ENCODE data around the gene CCNL2. TPM values are rescaled to one million over a fixed set of nuclear protein-coding genes. Genes with fewer than 3 reads are reported as not detected.
A peak's percentile ranks its signal among the peaks of the same experiment; 100 is the strongest.
"Not testable (repeated sequence)": the region's sequence is repeated elsewhere in the genome, so short reads cannot be mapped to it uniquely, and the experiment has no call there.

Gene CCNL2
- total RNA-seq, 1 experiment from 2014 or later = 142 TPM

- CTCF ChIA-PET = no interaction called here
- TF ChIP-seq PRDM15 (CRISPR knock-in tag; IDR thresholded peaks at IDR 0.05) = no peak
- TF ChIP-seq GRHL2 (CRISPR knock-in tag; IDR thresholded peaks at IDR 0.05; ENCODE audit: insufficient replicate concordance, severe bottlenecking) = no peak
- TF ChIP-seq IRF1 (CRISPR knock-in tag; IDR thresholded peaks at IDR 0.05) = no peak
- no peak for TF ChIP-seq FOXP1 (CRISPR knock-in tag; IDR thresholded peaks at IDR 0.05; ENCODE audit: borderline replicate concordance)
- no peak for TF ChIP-seq NR3C1 (CRISPR knock-in tag; conservative IDR thresholded peaks at IDR 0.05; ENCODE audit: low read depth)
- no peak for TF ChIP-seq NFATC4 (CRISPR knock-in tag; IDR thresholded peaks at IDR 0.05)
- no peak for TF ChIP-seq GTF2I (CRISPR knock-in tag; conservative IDR thresholded peaks at IDR 0.05)
- no peak for TF ChIP-seq MAX (CRISPR knock-in tag; IDR thresholded peaks at IDR 0.05)
- no peak for TF ChIP-seq CREB1 (CRISPR knock-in tag; IDR thresholded peaks at IDR 0.05)
- TF ChIP-seq SMAD4 (CRISPR knock-in tag; IDR thresholded peaks at IDR 0.05) = no peak
- TF ChIP-seq ZNF138 (CRISPR knock-in tag; conservative IDR thresholded peaks at IDR 0.05) = no peak
- TF ChIP-seq OVOL2 (CRISPR knock-in tag; IDR thresholded peaks at IDR 0.05; ENCODE audit: borderline replicate concordance) = no peak
- no peak for TF ChIP-seq PREB (CRISPR knock-in tag; IDR thresholded peaks at IDR 0.05; ENCODE audit: borderline replicate concordance)
- no peak for TF ChIP-seq ZMAT4 (CRISPR knock-in tag; IDR thresholded peaks at IDR 0.05)
- TF ChIP-seq SMAD3 (CRISPR knock-in tag; IDR thresholded peaks at IDR 0.05; ENCODE audit: borderline replicate concordance) = no peak
- H3K27ac Mint-ChIP-seq = peak overlapping the region; percentile 19; the same call in 1 of the 2 replicates
- peaks cover 38% of the 10 kb centered on the region for H3K4me1 Mint-ChIP-seq
- H3K9me3 Mint-ChIP-seq = no peaks in the 10 kb centered on the region
- H3K36me3 Mint-ChIP-seq = peaks cover 51% of the 10 kb centered on the region
- no peak for DNase-seq (ENCODE audit: low spot score)
- H3K4me3 Mint-ChIP-seq = no peak overlapping the region
- POLR2A ChIA-PET = no interaction called here
- ATAC-seq = no peak
- no peaks in the 10 kb centered on the region for H3K27me3 Mint-ChIP-seq (ENCODE audit: low read depth)
These were observed 4.5 kb upstream of the CCNL2 start for GRCh38 chr1:1403653-1404052.

- H3K27me3 Mint-ChIP-seq (ENCODE audit: low read depth); H3K4me3 Mint-ChIP-seq; DNase-seq (ENCODE audit: low spot score); H3K9me3 Mint-ChIP-seq; ATAC-seq; H3K27ac Mint-ChIP-seq: not testable (repeated sequence)
- ChIA-PET POLR2A (interaction anchor here (1.8 kb wide), 1 partner anchor 27 kb away, joined by 5 read pairs; no protein-coding TSS in a partner anchor), CTCF (interaction anchor here (0.9 to 1.8 kb wide), 13 partner anchors 8 to 102 kb away, joined by 3 to 12 read pairs (median 6); partner anchors contain the start of genes ANKRD65, AURKAIP1 and VWA1)
- peaks cover 37% of the 10 kb centered on the region for H3K4me1 Mint-ChIP-seq
- H3K36me3 Mint-ChIP-seq = peaks cover 52% of the 10 kb centered on the region
These were observed 3.8 kb upstream of the CCNL2 start for GRCh38 chr1:1402901-1403392.

Measured in WTC11 (cell line).